H1 (cell line): ENCODE measurements around the gene NCSTN.

Source experiments
- CEBPB ChIP-seq: IDR thresholded peaks from 2 replicates; pipeline ENCODE4 v1.6.1; 2012; ENCODE audit warnings: low read depth, low read length
- CTCF ChIP-seq, 3 experiments: IDR thresholded peaks; 1 replicate in 2 of 3; 2 replicates in 1 of 3; pipeline versions ENCODE4 v1.5.1 to v1.6.1; 2011; ENCODE audit warnings: low read length in 3 of 3, mild to moderate bottlenecking in 3 of 3, inconsistent platforms in 2 of 3, low read depth in 1 of 3, moderate library complexity in 1 of 3; ENCODE audit not compliant: insufficient read depth in 1 of 3; ENCODE audit errors: control extremely low read depth in 1 of 3
- EGR1 ChIP-seq: IDR thresholded peaks from 2 replicates; pipeline ENCODE4 v1.6.1; 2011; ENCODE audit warnings: low read depth, low read length, borderline replicate concordance
- EZH2 ChIP-seq: fragments of 200-600 bp; sonication (generic); IDR thresholded peaks from 2 replicates; pipeline ENCODE4 v1.7.1; 2012; ENCODE audit warnings: low read depth, mild to moderate bottlenecking, moderate library complexity, low read length, inconsistent platforms; ENCODE audit not compliant: severe bottlenecking
- HDAC6 ChIP-seq: IDR thresholded peaks from one replicate; pipeline ENCODE4 v1.7.1; 2012; ENCODE audit warnings: low read depth, mild to moderate bottlenecking, inconsistent platforms, low read length, moderate library complexity
- JUN ChIP-seq: IDR thresholded peaks from 2 replicates; pipeline ENCODE4 v1.6.1; 2011; ENCODE audit warnings: low read depth, mild to moderate bottlenecking, improper control_type of control experiment, low read length
- KDM1A ChIP-seq: fragments of 200-600, 300-600 bp; sonication (generic); IDR thresholded peaks from 2 replicates; pipeline ENCODE4 v1.7.1; 2016; ENCODE audit warnings: mild to moderate bottlenecking, low read length, borderline replicate concordance
- NRF1 ChIP-seq: IDR thresholded peaks from 2 replicates; pipeline ENCODE4 v1.6.1; 2011; ENCODE audit warnings: mild to moderate bottlenecking, low read depth, low read length, improper control_type of control experiment
- POLR2A ChIP-seq, 2 experiments: IDR thresholded peaks; 1 replicate in 1 of 2; 2 replicates in 1 of 2; pipeline ENCODE4 v1.6.1; 2011; ENCODE audit warnings: low read depth in 2 of 2, low read length in 2 of 2, mild to moderate bottlenecking in 2 of 2; ENCODE audit errors: control extremely low read depth in 1 of 2
- POLR2AphosphoS5 ChIP-seq: IDR thresholded peaks from 2 replicates; pipeline ENCODE4 v1.6.1; 2011; ENCODE audit warnings: low read depth, low read length
- SAP30 ChIP-seq: fragments of 300-600 bp; sonication (generic); IDR thresholded peaks from 2 replicates; pipeline ENCODE4 v1.7.1; 2012; ENCODE audit warnings: low read length, moderate library complexity, mild to moderate bottlenecking, inconsistent platforms; ENCODE audit not compliant: insufficient read depth, insufficient replicate concordance
- SIN3A ChIP-seq, 2 experiments: IDR thresholded peaks in 1 of 2; conservative IDR thresholded peaks in 1 of 2; 2 replicates each; pipeline ENCODE4 v1.6.1; 2011 to 2012; ENCODE audit warnings: low read length in 2 of 2, improper control_type of control experiment in 1 of 2, low read depth in 1 of 2, mild to moderate bottlenecking in 1 of 2
- TAF1 ChIP-seq: IDR thresholded peaks from 2 replicates; pipeline ENCODE4 v1.6.1; 2011; ENCODE audit warnings: mild to moderate bottlenecking, low read depth, low read length
- TCF12 ChIP-seq: IDR thresholded peaks from 2 replicates; pipeline ENCODE4 v1.6.1; 2011; ENCODE audit warnings: low read depth, mild to moderate bottlenecking, low read length

DNA sequence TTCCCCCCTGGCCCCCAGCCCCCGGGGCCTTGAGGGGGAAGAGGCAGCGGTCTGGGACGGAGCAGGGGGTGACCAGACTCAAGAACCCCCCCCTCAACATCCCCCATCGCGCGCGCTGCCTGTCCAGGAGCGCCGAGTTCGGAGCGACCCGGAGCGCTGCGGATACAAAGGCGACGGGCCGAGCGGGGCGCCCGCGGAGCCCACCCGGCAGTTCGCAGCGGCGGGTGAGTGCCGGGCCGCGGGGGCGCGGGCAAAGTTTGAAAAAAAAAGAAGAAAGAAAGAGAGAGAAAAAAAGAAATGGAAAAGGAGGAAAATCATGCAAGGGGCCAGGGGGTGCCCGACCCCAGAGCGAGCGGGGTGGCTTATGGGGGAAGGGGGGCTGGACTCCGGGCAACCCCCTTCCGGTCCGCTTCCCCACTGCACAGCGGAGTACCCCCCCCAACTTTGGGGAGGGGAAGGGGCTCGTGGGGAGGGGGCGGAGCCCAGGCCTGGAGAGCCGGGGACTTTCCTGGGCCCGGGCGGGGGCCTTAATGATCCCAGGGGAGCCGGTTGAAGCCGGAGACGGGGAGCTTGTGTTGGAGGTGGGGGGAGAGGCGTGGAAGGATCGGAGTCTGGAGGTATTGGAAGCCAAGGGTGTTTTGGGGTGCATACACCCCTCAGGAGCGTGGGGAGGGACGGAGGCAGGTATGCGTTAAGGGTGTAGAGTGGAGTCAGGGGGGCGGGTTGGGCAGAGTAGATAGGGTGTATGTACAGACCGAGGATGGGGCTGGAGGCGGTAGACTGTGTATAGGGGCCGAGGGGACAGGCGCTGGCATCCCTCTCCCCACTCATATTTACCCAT, 57.7 kb downstream of the NCSTN start:
- no peak for TF ChIP-seq POLR2A (IDR thresholded peaks at IDR 0.05; ENCODE audit: control extremely low read depth in 1 of 2, low read depth in 2 of 2, low read length in 2 of 2)
- no peak for TF ChIP-seq CTCF (IDR thresholded peaks at IDR 0.05; ENCODE audit: control extremely low read depth in 1 of 3, insufficient read depth in 1 of 3, low read depth in 1 of 3, low read length in 3 of 3)
- TF ChIP-seq NRF1: no peak
- TF ChIP-seq HDAC6: no peak
- no peak for TF ChIP-seq EZH2
- peak; percentile 47; the same call in 1 of the 2 replicates for TF ChIP-seq POLR2AphosphoS5
- TF ChIP-seq CEBPB: no peak
- peak in 1 of 2 experiments; percentile 17; a peak in 1 of 4 replicates for TF ChIP-seq SIN3A (conservative IDR thresholded peaks at IDR 0.05 in 1 of 2, IDR thresholded peaks at IDR 0.05 in 1 of 2; ENCODE audit: low read depth in 1 of 2, low read length in 2 of 2)
- TF ChIP-seq TAF1: peak; percentile 39; the same call in 1 of the 2 replicates
- no peak for TF ChIP-seq JUN
- no peak for TF ChIP-seq SAP30
- TF ChIP-seq EGR1: no peak
- TF ChIP-seq TCF12: no peak
- peak; percentile 38; the same call in 1 of the 2 replicates for TF ChIP-seq KDM1A
